Stimulated activated CD8-positive, alpha-beta memory T cell treated with anti-CD3 and anti-CD28 coated beads, Interleukin-12 subunit alpha, Interleukin-12 subunit beta, amount 100 ng/mL, for 4 hours (primary cell): ENCODE results near the gene OSBP2.
A peak's percentile ranks its signal among the peaks of the same experiment; 100 is the strongest.
"Not testable (repeated sequence)": the region's sequence is repeated elsewhere in the genome, so short reads cannot be mapped to it uniquely, and the experiment has no call there.

Experiments used
- DNase-seq: peaks from one replicate; pipeline ENCODE4 v3.0.0-alpha.2; 2020; ENCODE audit warnings: low read depth

The OSBP2 gene

DNA sequence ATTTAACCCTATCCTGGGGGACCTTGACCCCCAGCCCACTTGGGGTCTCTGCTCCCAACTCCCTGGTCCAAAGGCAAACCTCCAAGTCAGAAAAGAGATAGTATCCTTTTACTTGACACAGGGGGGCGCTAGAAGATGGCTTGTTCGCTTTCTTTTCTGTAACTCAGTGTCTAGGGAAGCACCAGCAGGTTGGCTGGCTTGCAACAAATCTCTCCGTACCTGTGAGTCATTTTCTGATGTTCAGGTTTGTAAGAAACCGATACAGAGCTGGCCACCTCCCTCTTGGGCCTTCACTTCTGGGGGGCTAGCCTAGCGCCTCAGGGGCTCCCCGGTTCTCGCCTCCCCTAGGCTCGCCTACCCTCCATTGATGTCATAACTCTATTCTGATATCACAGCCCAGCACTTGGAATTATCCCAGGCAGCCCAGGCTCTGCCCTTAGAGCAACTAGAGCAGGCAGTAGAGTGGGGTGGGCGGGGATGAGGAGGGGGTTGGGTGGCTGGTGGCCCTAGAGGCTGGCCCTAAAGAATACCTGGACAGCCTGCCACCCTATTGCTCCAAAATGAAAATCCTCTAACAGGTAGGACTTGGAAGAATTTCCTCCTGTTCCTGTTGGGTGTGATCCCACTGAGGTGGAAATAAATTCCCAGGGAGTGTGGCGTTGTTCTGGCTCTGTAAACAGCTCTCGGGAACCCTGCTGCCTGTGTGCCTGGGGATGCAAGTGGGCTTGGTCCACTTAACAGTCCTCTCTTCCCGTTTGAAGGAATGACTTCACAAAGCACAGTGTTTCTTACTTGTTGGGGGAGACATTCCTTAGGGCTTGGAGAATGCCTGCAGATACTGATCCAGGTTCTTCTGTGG lies 69.4 kb downstream of the OSBP2 start:
- no peak for DNase-seq

DNA sequence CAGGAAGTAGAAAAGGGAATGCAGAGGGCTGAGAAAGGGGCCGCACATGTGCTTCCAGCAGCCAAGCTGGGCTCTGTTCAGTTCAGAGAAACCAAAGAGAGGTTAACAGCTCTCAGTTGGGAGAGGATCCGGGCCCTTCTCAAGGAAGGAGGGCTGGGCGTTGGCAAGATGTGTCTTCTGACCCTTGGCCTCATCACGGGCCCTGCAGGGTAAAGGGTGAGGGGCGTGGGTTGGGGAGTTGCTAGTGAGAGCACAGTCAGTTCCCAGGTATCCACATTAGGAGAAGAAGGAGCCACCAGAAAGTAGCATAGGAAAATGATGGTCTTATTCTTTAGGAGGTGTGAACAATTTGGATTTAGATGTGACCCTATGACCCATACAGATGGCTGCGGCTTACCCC lies 73.0 kb downstream of the OSBP2 start:
- no peak for DNase-seq

DNA sequence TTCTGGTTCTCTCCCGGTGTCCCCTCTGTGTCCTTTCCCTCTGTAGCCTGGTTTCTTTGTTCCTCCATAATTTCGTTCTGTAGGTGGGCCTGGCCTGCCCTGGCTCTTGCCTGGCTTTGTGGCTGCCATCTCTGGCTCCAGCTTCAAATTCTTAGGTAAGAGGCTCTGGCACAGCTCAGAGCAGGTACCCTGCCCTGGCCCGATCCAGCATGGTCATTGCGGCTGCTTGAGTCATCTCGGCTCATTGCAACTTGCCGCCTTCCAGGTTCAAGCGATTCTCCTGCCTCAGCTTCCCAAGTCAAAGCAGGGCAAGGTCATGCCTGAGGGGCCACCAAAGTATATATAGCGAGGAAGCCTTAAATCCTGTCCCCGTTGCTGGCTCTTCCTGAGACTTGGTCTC lies 76.0 kb downstream of the OSBP2 start:
- DNase-seq: no peak

- DNase-seq: no peak
These were observed 79.2 kb downstream of the OSBP2 start for GRCh38 chr22:30773919-30774318.

DNA sequence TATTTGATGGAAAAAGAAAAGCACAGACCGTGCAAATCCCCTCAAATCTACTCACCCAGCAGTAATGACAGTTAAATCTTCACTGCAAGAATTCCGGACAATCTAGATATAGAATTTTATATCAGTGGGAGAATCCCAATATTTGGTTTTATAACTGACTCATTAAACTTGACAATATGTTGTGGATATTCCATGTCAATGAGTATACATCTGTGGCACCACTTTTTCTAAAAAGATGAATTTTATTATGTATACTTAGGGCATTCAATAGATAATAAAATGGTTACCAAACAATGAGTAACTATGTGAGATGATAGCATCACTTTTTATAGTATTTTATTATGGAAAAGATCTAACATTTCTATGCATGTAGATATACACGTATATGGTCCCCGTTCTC lies 79.9 kb downstream of the OSBP2 start:
- DNase-seq: no peak

GRCh38 chr22:30776476-30776875 lies 81.8 kb downstream of the OSBP2 start:
- DNase-seq: no peak

GRCh38 chr22:30777146-30777545 lies 82.5 kb downstream of the OSBP2 start:
- not testable (repeated sequence) for DNase-seq

GRCh38 chr22:30777587-30777986 lies 82.9 kb downstream of the OSBP2 start:
- no peak for DNase-seq

GRCh38 chr22:30778261-30778660 lies 83.6 kb downstream of the OSBP2 start:
- no peak for DNase-seq

DNA sequence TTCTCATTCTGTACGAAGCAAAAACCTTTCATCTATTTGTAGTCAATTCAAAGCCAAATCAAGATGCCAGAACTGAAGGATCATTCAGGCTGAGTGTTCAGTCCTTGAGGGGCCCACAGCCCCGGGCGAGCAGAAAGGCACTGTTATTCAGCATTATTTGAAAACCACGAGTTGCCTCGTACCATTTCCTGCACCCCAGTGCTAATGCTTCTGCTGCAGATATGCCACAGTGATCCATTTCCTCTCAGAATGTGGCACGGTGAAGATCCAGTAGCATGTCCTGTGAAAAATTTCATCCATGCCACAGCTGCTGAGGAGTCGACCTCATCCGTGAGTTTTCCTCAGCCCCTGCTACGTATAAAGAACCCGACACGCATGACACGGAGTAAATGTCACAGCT lies 85.4 kb downstream of the OSBP2 start:
- no peak for DNase-seq

DNA sequence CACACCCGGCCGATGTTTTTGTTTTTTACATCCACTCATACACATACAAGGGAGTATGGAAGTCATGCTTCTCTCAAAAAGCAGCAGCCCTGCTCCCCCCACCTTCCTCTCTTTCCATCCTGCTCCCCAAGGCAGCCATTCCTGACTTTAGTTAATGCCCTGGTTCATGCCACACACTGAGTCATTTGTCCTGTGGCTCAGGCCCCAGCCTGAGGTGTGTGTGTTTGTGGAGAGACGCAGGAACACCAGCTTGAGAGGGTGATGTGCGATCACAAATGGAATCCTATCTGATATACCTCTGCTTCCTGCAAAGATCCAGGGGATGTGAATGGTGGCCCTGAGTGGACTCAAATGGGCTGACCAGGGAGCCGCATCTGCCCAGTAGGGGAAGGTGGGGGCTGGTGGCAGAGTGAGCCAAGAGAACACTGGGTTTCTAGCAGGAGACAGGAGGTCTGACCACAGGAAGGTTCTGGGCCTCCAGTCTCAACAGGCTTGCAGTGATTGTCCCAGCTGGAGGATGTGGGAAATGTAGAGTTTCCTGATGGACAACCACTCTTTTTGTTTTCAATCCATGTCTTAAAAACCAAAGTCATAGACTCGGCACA lies 86.7 kb downstream of the OSBP2 start:
- no peak for DNase-seq

- no peak for DNase-seq
These were observed 87.9 kb downstream of the OSBP2 start for GRCh38 chr22:30782613-30783012.

GRCh38 chr22:30783021-30783420 lies 88.3 kb downstream of the OSBP2 start:
- DNase-seq: no peak

GRCh38 chr22:30785527-30785926 lies 90.9 kb downstream of the OSBP2 start:
- no peak for DNase-seq

DNA sequence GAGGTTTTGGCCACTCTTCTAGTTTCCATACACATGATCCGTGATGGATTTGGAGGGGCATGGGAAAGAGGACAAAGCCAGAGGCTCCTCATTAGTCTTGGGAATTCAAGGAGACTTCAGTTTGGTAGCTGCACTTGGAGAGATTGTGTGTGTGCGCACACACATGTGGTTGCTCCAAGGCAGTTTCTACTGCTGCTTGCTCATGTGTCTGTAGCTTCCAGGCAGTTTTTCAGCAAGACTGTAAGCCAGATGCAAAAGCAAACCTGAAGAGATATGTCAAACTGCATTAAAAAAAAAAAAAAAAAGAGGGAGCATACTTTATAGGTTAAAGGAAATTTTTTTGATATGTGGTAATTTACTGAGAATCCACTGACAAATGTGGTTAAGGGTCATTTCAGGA lies 95.7 kb downstream of the OSBP2 start:
- DNase-seq: no peak

DNA sequence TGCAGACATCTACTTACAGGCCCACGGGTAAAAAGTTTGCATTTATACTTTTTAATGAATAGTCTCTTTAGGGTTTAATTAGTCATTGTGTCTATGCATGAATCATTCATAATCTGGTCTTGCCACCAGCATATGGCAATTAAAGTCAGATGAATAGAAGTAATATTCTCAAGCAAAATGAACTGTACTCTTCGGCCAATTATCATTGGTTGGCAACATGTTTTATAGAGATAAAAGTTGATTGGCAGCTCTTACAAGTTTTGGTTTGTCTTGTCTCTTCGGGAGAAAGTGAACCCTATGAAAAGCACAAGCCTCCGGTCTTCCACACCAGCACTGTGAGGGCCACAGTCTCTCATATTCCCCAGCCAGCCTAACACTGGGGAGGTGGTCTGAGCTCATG lies 97.8 kb downstream of the OSBP2 start:
- no peak for DNase-seq

DNA sequence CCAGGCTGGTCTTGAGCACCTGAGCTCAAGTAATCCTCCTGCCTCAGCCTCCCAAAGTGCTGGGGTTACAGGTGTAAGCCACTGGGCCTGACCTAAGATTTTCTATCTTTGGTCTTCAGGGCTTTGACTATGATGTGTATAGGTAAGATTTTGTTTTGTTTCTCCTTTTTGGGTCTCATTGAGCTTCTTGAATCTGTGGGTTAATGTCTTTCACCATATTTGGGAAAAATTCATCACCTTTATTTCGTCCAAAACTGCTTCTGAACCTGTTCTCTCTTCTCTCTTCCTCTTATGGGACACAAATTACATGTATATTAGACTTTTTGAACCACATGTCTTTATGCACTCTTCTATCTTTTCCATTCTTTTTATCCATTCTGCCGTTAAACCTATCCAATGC lies 100.4 kb downstream of the OSBP2 start:
- no peak for DNase-seq

DNA sequence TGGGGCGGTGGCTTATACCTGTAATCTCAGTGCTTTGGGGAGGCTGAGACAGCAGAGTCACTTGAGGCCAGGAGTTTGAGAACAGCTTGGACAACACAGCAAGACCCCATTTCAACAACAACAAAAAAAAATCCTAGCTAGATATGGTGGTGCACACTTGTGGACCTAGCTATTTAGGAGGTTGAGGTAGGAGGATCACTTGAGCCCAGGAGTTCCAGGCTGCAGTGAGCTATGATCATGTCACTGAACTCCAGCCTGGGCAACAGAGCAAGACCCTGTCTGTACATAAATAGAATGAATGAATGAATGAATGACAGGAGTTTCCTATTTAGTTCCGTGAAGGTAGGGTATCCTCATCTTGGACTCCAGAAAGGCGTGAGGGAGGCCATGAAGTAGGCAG lies 107.0 kb downstream of the OSBP2 start:
- DNase-seq: no peak

DNA sequence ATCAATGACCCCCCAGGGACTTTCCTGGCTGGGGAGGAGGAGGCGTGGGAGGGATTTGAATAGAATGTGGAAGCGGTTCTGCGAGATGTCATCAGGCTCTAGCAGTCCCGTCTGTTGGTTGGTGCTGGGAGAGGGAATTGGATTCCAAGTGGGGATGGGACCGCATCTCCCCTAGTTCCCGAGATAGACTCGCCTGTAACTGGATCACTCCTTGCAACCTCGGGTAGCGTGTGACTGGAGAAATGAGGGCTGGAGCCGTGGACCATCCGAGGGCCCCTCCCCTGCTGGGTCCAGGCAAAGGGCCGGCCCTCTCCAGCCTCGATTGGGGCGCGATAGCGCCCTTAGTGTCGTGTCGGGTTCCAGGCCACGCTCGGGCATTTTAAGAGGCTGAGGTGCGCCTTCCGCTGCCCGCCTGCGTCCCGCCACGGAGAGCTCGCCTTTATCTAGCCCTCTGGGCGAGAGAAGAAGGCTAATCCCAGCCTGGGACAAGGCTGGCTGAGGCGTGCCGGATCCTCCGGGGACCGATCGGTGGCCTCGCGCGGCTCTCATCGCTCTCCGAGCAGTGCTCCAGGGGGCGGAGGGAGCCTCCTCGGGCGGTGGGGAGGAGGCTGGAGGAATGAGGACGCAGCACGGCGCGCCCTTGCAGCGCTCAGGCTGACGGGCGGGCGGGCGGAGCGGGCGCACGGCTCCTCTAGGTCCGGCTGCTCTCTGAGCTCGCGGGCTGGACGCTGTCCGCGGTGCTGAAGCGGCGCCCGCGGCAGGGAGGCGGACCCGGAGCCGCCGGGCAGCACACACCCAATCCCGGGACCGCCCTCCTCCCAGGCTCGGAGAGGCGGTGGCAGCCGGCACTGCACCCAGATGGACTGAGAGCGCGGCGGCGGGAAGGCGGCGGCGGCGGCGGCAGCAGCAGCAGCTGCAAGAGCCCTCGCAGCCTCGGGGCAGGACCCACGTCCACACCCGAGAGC lies 107.8 kb downstream of the OSBP2 start:
- peak; percentile 11 for DNase-seq

- DNase-seq: no peak
These were observed 109.0 kb downstream of the OSBP2 start for GRCh38 chr22:30803679-30804078.

GRCh38 chr22:30804626-30805025 lies 110.0 kb downstream of the OSBP2 start:
- no peak for DNase-seq

GRCh38 chr22:30806391-30806861 lies 111.8 kb downstream of the OSBP2 start:
- DNase-seq: no peak
